OCI-LY7 (cell line): Measurements from ENCODE around the gene PRSS27.

Experiments
- CTCF ChIP-seq: fragments of 200-600 bp; sonication (generic); conservative IDR thresholded peaks from 2 replicates; pipeline ENCODE4 v1.5.1; 2014; ENCODE audit warnings: mild to moderate bottlenecking, antibody characterized with exemption, low read length, moderate library complexity, mixed read lengths
- EZH2phosphoT487 ChIP-seq: fragments of 200-600 bp; sonication (generic); IDR thresholded peaks from 2 replicates; pipeline ENCODE4 v1.6.1; 2018; ENCODE audit warnings: low read depth, borderline replicate concordance, mild to moderate bottlenecking, mixed run types, antibody characterized with exemption, low read length, moderate library complexity, mixed read lengths

GRCh38 chr16:2663553-2664546 lies 56.2 kb downstream of the PRSS27 start:
- TF ChIP-seq CTCF = no peak
- no peak for TF ChIP-seq EZH2phosphoT487
